Measurements from ENCODE around the gene SORBS2.

Gene SORBS2

DNA sequence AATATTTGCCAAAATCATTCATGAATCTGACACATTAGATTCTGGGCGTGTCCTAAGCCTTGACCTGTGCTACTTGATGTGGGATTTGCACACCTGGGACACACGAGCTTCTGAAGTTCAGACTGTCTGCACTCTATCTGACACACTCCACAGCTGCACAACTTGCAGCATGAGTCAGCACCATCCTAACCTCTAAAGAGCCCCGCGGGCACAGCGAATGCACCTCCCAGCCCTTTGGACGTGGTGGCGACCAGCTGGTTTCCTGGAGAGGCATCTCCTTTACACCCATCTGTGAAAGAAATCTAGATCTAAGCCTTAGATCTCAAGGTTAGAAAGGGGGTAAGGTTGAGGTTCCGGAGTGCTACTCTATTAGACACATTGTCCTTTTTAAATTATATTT lies 69.2 kb downstream of the SORBS2 start:
- Histone ChIP-seq H3K36me3 (replicated peaks; ENCODE audit: low read depth, low read length) (no peaks in the 10 kb centered on the region), H3K4me1 (ENCODE audit: low read length) (no peaks in the 10 kb centered on the region), H3K79me2 (ENCODE audit: low read length) (no peaks in the 10 kb centered on the region), H3K9ac (ENCODE audit: low read length) (no peak overlapping the region), H3K9me3 (ENCODE audit: insufficient read depth, low read length) (no peaks in the 10 kb centered on the region), H3K27me3 (ENCODE audit: low read depth, low read length) (no peaks in the 10 kb centered on the region), H3K27ac (ENCODE audit: low read length) (no peak overlapping the region), H3K4me2 (ENCODE audit: low read length) (no peak overlapping the region), H2AFZ (ENCODE audit: low read depth, low read length) (no peak overlapping the region), H4K20me1 (ENCODE audit: insufficient read depth, low read length) (no peaks in the 10 kb centered on the region), H3K4me3 (ENCODE audit: low read length) (no peak overlapping the region)
- TF ChIP-seq, protein P1, sequence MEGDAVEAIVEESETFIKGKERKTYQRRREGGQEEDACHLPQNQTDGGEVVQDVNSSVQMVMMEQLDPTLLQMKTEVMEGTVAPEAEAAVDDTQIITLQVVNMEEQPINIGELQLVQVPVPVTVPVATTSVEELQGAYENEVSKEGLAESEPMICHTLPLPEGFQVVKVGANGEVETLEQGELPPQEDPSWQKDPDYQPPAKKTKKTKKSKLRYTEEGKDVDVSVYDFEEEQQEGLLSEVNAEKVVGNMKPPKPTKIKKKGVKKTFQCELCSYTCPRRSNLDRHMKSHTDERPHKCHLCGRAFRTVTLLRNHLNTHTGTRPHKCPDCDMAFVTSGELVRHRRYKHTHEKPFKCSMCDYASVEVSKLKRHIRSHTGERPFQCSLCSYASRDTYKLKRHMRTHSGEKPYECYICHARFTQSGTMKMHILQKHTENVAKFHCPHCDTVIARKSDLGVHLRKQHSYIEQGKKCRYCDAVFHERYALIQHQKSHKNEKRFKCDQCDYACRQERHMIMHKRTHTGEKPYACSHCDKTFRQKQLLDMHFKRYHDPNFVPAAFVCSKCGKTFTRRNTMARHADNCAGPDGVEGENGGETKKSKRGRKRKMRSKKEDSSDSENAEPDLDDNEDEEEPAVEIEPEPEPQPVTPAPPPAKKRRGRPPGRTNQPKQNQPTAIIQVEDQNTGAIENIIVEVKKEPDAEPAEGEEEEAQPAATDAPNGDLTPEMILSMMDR (IDR thresholded peaks at IDR 0.05; ENCODE audit: low read depth, low read length), result no peak
- TF ChIP-seq EZH2phosphoT487 (IDR thresholded peaks at IDR 0.05; ENCODE audit: low read depth), result no peak

DNA sequence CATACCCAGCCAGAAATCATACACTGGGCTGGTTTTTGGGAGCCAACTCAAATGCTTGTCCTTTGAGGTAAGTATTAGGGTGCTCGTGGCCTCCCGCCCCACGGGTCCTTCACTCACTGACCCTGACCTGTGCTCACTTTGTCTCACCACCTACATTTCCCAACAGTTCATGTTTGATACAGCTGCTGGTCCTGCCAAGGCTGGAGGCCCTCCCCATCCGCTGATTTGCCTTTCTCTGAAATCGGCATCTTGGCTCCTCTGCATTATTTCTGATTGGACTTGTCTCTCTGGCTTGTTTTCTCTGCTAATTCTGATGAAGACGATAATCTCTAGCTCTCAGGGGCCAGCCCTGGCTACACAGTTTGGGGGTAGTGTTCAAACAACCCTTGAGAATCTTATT lies 70.2 kb downstream of the SORBS2 start:
- Histone ChIP-seq H3K4me1 (ENCODE audit: low read length) (no peaks in the 10 kb centered on the region), H3K4me2 (ENCODE audit: low read length) (no peak overlapping the region)
- TF ChIP-seq, protein P1 (IDR thresholded peaks at IDR 0.05; ENCODE audit: low read depth, low read length), result no peak
- TF ChIP-seq EZH2phosphoT487 (IDR thresholded peaks at IDR 0.05; ENCODE audit: low read depth), result no peak

DNA sequence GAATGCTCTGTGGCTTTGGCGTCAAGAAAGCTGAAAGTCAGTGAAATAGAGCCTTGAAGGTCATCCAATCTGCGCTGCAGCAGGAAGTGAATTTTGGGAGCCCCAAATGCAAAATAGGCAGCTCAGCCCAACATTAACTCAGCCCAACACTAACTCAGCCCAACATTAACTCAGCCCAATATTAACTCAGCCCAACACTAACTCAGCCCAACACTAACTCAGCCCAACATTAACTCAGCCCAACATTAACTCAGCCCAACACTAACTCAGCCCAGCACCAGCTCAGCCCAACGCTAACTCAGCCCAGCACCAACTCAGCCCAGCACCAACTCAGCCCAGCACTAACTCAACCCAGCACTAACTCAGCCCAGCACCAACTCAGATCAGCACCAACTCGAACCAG lies 71.5 kb downstream of the SORBS2 start:
- no peak overlapping the region for H3K4me3 ChIP-seq (ENCODE audit: low read length)
- H3K79me2 ChIP-seq (ENCODE audit: low read length), result no peaks in the 10 kb centered on the region
- H3K4me2 ChIP-seq (ENCODE audit: low read length), result no peak overlapping the region
- no peaks in the 10 kb centered on the region for H4K20me1 ChIP-seq (ENCODE audit: insufficient read depth, low read length)
- TF ChIP-seq EZH2phosphoT487 (IDR thresholded peaks at IDR 0.05; ENCODE audit: low read depth), result no peak
- TF ChIP-seq, protein P1 (IDR thresholded peaks at IDR 0.05; ENCODE audit: low read depth, low read length), result no peak
- H3K9ac ChIP-seq (ENCODE audit: low read length), result no peak overlapping the region
- no peaks in the 10 kb centered on the region for H3K36me3 ChIP-seq (replicated peaks; ENCODE audit: low read depth, low read length)
- no peaks in the 10 kb centered on the region for H3K4me1 ChIP-seq (ENCODE audit: low read length)
- H3K27ac ChIP-seq (ENCODE audit: low read length), result no peak overlapping the region
- H2AFZ ChIP-seq (ENCODE audit: low read depth, low read length), result no peak overlapping the region
- no peaks in the 10 kb centered on the region for H3K9me3 ChIP-seq (ENCODE audit: insufficient read depth, low read length)
- H3K27me3 ChIP-seq (ENCODE audit: low read depth, low read length), result no peaks in the 10 kb centered on the region

More for the DNA sequence above, 70.2 kb downstream of the SORBS2 start:
- no peak overlapping the region for H3K9ac ChIP-seq (ENCODE audit: low read length)
- no peaks in the 10 kb centered on the region for H3K36me3 ChIP-seq (replicated peaks; ENCODE audit: low read depth, low read length)
- H3K27ac ChIP-seq (ENCODE audit: low read length), result no peak overlapping the region
- H3K27me3 ChIP-seq (ENCODE audit: low read depth, low read length), result no peaks in the 10 kb centered on the region
- no peaks in the 10 kb centered on the region for H3K9me3 ChIP-seq (ENCODE audit: insufficient read depth, low read length)
- no peaks in the 10 kb centered on the region for H4K20me1 ChIP-seq (ENCODE audit: insufficient read depth, low read length)
- no peak overlapping the region for H3K4me3 ChIP-seq (ENCODE audit: low read length)
- H2AFZ ChIP-seq (ENCODE audit: low read depth, low read length), result no peak overlapping the region
- H3K79me2 ChIP-seq (ENCODE audit: low read length), result no peaks in the 10 kb centered on the region

DNA sequence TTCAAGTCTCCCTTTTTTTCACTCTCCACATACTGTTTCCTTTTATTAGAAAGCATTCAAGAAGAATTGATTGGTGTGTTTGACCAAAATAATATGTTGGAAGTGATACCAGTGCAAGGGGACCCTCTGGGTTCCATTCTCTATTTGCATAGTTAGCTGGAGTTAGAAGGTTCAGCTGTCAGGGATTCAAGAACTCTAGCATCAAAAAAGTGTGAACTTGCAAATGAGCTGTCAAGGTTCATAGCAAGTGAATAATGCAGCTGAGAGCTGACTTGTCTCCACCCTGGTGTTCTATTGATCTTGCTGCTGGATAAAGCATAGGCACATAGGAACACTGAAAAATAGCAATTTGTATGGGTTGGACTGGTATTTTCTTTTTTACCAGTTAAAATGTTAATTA lies 73.2 kb downstream of the SORBS2 start:
- Histone ChIP-seq H3K4me2 (ENCODE audit: low read length) (no peak overlapping the region), H4K20me1 (ENCODE audit: insufficient read depth, low read length) (no peaks in the 10 kb centered on the region)

More for the DNA sequence above, 73.2 kb downstream of the SORBS2 start:
- Histone ChIP-seq H3K9me3 (ENCODE audit: insufficient read depth, low read length) (no peaks in the 10 kb centered on the region), H3K9ac (ENCODE audit: low read length) (no peak overlapping the region), H3K4me1 (ENCODE audit: low read length) (peaks cover 11% of the 10 kb centered on the region), H3K27me3 (ENCODE audit: low read depth, low read length) (no peaks in the 10 kb centered on the region), H3K27ac (ENCODE audit: low read length) (no peak overlapping the region), H3K36me3 (replicated peaks; ENCODE audit: low read depth, low read length) (no peaks in the 10 kb centered on the region), H3K4me3 (ENCODE audit: low read length) (no peak overlapping the region), H2AFZ (ENCODE audit: low read depth, low read length) (no peak overlapping the region), H3K79me2 (ENCODE audit: low read length) (no peaks in the 10 kb centered on the region)
- TF ChIP-seq, protein P1 (IDR thresholded peaks at IDR 0.05; ENCODE audit: low read depth, low read length), result no peak
- TF ChIP-seq EZH2phosphoT487 (IDR thresholded peaks at IDR 0.05; ENCODE audit: low read depth), result no peak
